GM18498 (cell line): ENCODE data around the gene U2AF1.
"Not testable (repeated sequence)": the region's sequence is repeated elsewhere in the genome, so short reads cannot be mapped to it uniquely, and the experiment has no call there.

Source experiments
- ATAC-seq: cut with Tn5 transposase; IDR thresholded peaks from one replicate; pipeline ENCODE4 v1.9.1; 2021; ENCODE audit warnings: mild to moderate bottlenecking, moderate library complexity; ENCODE audit not compliant: unreplicated experiment

U2AF1 gene

DNA sequence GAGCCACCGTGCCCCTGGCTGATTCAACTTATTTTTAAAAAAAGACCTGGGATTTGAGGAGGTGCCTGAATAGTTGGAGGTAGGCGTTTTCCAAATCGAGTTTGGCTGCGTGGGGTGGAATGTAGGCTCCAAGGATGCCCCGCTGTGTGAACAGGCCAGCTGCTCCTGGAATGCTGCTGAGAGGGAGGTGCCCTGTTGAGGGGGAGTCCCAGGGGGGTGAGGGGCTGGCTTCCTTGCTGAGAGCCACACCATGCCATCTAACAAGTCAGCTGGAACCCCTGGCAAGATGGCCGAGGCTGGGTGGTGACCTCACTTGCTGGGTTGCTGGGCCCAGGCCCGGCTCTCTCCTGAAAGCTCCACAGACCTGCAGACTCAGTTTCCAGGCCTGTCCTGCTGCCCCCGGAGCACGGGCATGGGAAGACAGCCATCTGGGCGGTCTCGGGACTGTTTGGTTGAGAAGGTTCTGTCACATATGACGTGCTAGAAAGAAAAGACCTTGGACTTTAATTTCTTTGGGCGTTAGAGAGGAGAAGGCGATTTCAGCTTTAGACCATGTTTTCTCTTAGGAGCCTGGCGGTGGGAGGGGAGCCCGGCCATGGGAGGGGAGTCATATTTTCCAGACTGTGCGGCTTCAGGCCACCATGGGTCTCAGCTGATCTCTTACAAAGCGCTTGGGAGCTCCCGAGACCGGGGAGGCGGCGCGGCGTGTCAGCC lies 24.6 kb downstream of the U2AF1 start:
- ATAC-seq = not testable (repeated sequence)

DNA sequence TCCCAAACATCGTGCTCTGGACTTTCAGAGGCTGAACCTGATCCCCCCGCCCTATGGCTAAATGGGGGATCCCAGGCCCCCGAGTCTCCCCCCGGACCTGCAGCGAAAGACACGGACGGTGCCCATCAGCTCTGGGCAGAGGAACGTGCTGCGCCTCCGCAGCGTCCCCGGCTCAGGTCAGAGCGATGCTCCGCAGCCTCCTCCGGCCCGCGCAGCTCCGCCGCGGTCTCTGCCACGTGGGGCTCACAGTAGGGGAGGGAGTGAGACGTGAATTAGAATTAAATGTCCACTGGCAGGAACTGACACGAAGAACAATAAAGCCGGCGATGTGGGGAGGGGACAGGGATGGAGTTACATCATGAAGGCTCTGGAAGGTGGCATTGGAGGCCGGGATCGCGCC lies 30.7 kb downstream of the U2AF1 start:
- ATAC-seq = not testable (repeated sequence)

DNA sequence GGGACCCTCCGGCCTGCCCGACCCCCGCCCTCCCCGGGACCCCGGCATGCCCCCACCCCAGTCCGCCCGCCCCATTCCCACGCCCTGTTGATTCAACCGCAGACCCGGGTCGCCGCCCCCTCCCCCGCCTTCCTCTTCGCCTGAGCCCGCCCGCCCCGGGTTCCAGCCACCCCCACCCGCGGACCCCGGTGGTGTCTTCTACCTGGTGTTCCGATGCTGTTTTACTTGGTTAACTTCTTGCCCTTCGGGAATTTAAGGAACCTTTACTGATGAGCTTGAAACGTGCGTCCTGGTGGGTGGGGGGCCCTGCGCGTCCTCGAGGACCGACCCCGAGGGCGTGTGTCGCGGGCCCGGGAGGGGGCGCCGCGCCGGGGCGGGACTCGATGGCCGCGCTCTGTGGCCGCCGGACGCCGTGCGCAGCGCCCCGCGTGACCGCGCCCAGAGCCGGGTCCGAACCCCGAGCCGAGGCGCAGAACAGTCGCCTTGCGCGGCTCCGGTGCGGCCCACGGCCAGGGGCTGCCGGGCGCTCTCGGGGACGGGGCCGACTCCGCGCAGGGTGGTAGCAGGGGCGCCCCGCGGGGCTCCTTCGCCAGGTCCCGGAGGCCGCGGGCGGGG lies 31.2 kb downstream of the U2AF1 start:
- ATAC-seq = not testable (repeated sequence)

DNA sequence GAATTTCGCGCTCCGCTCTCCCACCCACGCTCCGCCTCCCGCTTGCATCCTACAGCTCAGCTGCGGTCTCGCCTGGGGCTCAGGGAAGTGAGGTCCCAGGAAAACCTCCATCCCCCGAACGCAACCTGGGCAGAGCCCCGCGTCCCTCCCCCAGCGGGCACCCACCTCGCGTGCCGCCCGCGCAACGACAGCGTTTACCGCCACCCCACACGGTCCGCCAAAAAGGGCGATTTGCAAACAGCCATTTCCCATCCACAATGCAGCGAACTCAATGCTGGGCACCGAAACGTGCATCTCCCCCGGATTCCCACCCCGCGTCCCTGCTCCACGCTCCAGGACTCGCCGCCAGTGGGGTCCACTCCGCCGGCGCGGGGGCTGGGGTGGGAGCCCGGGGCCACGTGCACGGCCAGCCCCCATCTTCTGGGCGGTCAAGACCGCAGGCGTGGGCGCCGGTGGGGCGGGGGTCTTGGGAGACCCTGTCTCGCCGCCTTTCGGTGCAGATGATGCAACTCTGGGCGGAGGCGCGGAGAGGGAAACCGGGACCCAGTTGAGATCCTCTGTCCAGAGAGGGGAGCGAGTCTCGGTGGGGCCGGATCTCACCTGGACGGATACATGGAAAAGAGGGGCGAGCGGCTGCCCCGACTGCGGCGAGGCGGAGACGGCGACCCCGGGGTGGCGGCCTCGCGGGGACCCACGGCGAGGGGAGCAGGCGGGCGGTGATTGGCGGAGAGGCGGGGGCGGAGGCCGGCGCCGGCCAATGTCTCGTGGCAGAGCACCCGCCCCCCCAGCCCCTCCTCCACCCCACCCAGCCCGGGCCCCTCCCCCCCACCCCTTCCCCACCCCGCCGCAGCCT lies 32.0 kb downstream of the U2AF1 start, which contains the start of gene CBS:
Gene CBS, minus strand, starts transcription at position 666 of the 853 bp plus-strand sequence. CDS start 3,642 bp downstream, outside the sequence.
- not testable (repeated sequence) for ATAC-seq

GRCh38 chr21:43074401-43075169 lies 32.8 kb downstream of the U2AF1 start:
- not testable (repeated sequence) for ATAC-seq

DNA sequence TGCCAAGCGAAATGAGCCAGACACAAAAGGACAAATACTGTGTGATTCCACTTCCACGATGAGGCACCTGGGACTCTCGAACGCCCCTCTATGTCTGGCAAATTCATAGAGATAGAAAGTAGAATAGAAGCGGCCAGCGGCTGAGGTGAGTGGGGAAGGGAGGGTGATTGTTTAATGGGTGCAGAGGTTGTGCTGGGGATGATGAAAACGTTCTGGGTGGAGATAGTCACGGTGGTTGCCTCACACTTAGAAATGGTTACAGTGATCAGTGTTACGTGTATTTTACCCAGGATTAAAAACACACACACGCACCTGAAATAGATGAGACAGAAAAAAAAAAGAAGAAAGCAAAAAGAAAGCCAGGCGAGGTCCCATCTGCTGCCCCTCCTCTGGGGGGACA lies 34.6 kb downstream of the U2AF1 start:
- not testable (repeated sequence) for ATAC-seq

- ATAC-seq = not testable (repeated sequence)
Measured at GRCh38 chr21:43069682-43070081, 37.7 kb downstream of the U2AF1 start.

DNA sequence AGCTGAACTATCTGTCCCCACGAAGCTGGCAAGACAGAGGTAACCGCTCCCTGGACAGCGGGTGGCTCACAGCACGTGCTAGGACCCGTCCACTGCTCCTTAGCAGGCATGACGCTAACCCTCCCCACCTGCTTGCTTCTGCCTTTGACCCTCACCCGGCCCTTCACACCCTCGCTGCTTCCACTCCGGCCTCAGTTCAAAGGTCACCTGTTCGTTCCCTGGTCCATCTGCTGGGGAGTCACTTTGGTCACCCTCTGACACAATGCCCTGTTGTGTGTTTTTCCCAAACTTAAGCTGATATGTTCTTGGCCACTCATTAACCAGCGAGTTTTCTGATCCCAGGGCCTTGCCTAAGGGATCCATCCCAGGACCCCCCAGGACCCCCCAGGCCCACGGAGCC lies 39.3 kb downstream of the U2AF1 start:
- ATAC-seq = not testable (repeated sequence)

- not testable (repeated sequence) for ATAC-seq
Measured at GRCh38 chr21:43066690-43067089, 40.7 kb downstream of the U2AF1 start.

DNA sequence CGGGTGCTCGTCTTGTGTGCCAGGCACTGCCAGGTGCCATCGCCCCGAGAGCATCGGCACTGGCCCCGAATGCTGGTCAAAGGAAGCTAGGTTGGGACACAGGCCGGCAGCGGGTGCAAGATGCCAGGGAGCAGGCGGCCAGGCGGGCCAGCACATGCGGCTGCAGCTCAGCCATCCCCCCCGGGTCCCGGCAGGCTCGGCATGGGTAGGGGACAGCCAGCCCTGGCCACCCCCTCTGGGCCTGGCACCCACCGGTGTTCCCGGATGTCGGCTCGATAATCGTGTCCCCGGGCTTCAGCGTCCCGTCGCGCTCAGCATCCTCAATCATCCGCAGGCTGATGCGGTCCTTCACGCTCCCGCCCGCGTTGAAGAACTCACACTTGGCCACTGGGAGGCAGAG lies 41.4 kb downstream of the U2AF1 start:
- not testable (repeated sequence) for ATAC-seq

- not testable (repeated sequence) for ATAC-seq
Measured at GRCh38 chr21:43064265-43064917, 43.0 kb downstream of the U2AF1 start.

GRCh38 chr21:43062955-43063664 lies 44.3 kb downstream of the U2AF1 start:
- not testable (repeated sequence) for ATAC-seq

DNA sequence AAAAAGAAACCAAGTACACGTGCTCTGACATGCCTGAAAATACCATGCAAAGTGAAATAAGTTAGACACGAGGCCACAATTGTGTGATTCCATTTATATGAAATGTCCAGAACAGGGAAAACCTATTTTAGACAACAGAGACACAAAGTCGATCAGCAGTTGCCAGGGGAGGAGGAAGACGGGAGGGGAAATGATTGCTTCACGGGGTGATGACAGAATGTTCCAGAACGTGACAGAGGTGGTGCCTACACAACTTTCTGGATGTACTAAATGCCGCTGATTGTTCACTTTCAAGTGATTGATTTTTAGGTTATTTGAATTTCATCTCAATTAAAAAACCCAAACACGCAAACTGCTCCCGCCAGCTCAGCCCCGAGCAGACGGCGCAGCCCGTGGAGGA lies 54.3 kb downstream of the U2AF1 start:
- ATAC-seq = not testable (repeated sequence)

DNA sequence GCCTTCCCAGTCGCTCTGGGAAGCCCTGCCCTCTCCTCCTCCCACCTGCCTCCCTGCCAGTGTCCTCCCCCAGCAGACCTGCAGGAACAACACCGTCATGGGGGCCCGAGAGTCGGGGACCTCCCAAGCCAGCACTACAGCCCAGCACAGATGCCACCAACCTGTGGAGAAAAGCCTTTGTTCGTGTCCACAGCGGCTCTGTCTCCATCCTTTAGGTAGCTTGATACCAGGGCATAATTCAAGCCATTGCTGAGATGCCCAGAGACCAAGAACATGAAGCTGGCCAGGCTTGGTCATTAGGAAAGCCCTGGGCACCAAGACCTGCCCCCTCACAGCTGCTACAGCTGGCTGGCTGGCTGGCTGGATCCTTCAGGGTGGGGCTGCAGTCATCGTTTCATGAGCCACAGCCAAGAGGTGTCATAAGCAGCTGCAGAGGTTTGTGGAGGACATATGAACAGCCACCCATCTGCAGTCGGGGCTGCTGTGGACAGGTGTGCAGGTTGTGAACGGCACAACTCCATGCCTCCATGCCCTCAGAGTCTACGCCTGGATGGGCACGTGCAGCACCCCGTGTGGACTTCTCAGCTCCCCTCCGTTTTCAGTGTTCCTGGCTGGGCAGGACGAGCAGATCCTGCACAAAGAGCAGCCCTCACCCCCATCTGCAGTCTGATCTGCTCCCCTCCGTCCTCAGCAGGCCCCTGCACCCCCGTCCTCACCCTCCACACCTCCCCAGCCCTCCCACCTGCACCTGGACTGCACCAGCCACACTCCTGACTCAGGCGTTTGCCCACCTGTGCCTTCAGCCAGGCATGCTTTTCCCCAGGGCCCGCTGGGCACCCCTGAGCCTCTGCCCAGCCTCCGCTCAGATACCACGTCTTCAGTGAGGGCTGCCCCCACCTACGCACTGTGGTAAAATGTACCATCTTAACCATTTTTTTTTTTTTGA lies 61.2 kb downstream of the U2AF1 start:
- not testable (repeated sequence) for ATAC-seq

DNA sequence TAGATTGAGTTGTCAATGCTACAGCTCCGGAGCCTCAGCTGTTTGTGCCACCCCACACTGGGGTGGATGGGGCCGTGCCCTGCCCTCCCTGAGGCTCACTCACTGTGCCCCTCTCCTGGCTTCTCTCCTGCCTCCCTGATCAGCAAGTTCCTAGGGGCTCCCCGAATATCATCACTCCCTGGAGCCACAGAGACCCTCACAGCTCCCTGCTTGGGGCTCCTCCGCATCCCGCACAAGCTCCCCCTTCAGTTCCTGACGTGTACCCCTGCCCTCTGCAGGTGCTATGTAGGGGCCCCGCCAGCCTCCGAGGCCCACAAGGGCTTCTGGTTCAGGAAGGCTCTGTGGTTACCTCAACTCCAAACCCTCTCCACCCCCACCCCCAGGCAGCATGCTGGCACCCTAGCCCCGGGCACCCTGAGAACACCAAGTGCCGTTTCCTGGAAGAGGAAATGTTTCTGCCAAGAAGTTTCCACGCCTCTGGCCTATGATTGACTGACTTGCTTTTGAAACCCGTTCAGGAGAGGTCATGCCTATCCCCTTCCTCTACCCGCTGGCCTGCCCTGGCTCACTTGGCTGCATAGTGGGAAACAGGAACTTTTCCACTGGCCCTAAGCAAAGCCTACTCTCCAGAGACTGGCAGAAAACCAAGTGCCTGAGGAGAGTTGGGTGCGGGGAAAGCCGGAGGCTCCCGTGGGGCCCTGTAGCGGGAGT lies 62.0 kb downstream of the U2AF1 start:
- not testable (repeated sequence) for ATAC-seq

DNA sequence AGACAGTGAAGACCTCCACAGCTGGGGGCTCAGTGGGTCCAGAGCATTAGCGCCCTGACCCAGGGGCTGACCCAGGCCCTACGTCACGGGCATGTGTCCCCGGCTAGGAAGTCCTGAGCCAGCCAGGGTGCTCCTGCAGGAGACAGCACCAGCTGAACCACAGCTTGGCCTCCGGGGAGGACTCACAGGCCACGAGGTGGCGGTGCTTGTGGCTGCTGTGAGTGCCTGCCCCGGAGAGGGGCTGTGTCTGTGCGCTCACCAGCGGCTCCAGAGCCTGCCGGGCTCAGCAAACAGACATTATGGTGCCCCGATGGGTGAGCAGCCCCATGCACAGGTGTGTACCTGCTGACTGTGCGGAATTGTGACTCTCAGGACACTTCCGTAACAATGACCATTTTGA lies 62.8 kb downstream of the U2AF1 start:
- ATAC-seq = not testable (repeated sequence)

DNA sequence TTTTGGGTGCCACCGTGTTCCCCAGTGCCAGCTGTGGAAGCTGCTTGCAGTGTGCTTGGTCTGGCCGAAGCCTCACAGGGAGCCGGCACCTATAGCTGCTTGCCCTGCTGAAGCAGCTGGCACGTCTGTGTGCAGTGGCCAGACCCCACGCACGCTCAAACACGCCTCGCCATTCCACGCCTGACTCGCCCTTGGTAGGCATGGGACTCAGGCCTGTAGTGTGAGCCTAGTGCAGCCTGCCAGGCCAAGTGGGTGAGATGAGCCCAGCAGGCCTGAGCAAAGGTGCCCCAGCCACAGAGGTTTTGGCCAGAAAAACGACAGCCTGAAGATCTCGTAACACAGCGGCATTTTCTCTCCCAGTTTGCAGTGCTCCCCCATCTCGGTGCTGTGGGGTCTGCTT lies 64.1 kb downstream of the U2AF1 start:
- not testable (repeated sequence) for ATAC-seq
